Measurements from ENCODE around the gene RSPRY1.

RSPRY1 gene

GRCh38 chr16:57152096-57153093, 33.7 kb upstream of the RSPRY1 start:
- no peak for DNase-seq

GRCh38 chr16:57153841-57154240, 32.3 kb upstream of the RSPRY1 start:
- DNase-seq = no peak

GRCh38 chr16:57155702-57156350, 30.3 kb upstream of the RSPRY1 start:
- no peak for DNase-seq

GRCh38 chr16:57156351-57156703, 29.8 kb upstream of the RSPRY1 start:
- DNase-seq = no peak

- no peak for DNase-seq
Observed at GRCh38 chr16:57157533-57157932, 28.6 kb upstream of the RSPRY1 start.

GRCh38 chr16:57159447-57159846, 26.7 kb upstream of the RSPRY1 start:
- DNase-seq = no peak

GRCh38 chr16:57163842-57164241, 22.3 kb upstream of the RSPRY1 start:
- no peak for DNase-seq

GRCh38 chr16:57165483-57165882, 20.6 kb upstream of the RSPRY1 start:
- DNase-seq = no peak

- DNase-seq = no peak
Observed at GRCh38 chr16:57165938-57166337, 20.2 kb upstream of the RSPRY1 start.

GRCh38 chr16:57166451-57166850, 19.7 kb upstream of the RSPRY1 start:
- no peak for DNase-seq

GRCh38 chr16:57166951-57167350, 19.2 kb upstream of the RSPRY1 start:
- DNase-seq = no peak

GRCh38 chr16:57167538-57167937, 18.6 kb upstream of the RSPRY1 start:
- DNase-seq = no peak

- peak; percentile 67 for DNase-seq
Observed at GRCh38 chr16:57167953-57168352, 18.2 kb upstream of the RSPRY1 start.

GRCh38 chr16:57169327-57169726, 16.8 kb upstream of the RSPRY1 start:
- no peak for DNase-seq

- DNase-seq = no peak
Observed at GRCh38 chr16:57172721-57173290, 13.3 kb upstream of the RSPRY1 start.

- no peak for DNase-seq
Observed at GRCh38 chr16:57175896-57176295, 10.2 kb upstream of the RSPRY1 start.

- DNase-seq = no peak
Observed at GRCh38 chr16:57178196-57178595, 7.9 kb upstream of the RSPRY1 start.

GRCh38 chr16:57178793-57179212, 7.3 kb upstream of the RSPRY1 start:
- peak; percentile 34 for DNase-seq

- DNase-seq = no peak
Observed at GRCh38 chr16:57179215-57179828, 6.8 kb upstream of the RSPRY1 start.

GRCh38 chr16:57184113-57184512, 2.0 kb upstream of the RSPRY1 start:
- no peak for DNase-seq

- no peak for DNase-seq
Observed at GRCh38 chr16:57184887-57185445, 1.2 kb upstream of the RSPRY1 start.

GRCh38 chr16:57185446-57185944, 634 bp upstream of the RSPRY1 start:
- peak; percentile 69 for DNase-seq
